Endothelial cell of umbilical vein (primary cell): ENCODE results near the gene PGBD5. TPM values are rescaled to one million over a fixed set of nuclear protein-coding genes. Genes with fewer than 3 reads are reported as not detected.

Source experiments
- BruUV-seq: library from RNA; stranded (reverse); fragments of 400-500 nt; replicated peaks from 2 replicates; lab custom pipeline; 2021; lab: Mats Ljungman, UMichigan
- CTCF ChIA-PET: fragments of 300-600, 350-600 bp; sonication (Branson Sonifier 250); formaldehyde crosslinking; loops from one replicate; lab custom pipeline; 2021; ENCODE audit warnings: antibody characterized with exemption, inconsistent platforms; lab: Charles Lee
- POLR2A ChIA-PET: fragments of 300-600, 350-600 bp; sonication (Branson Sonifier 250); formaldehyde crosslinking; loops from one replicate; lab custom pipeline; 2021; ENCODE audit warnings: antibody characterized with exemption, inconsistent platforms; lab: Charles Lee
- DNase-seq: peaks from one replicate; pipeline ENCODE4 v3.0.0-alpha.2; 2011; ENCODE audit warnings: low read depth, low spot score
- FAIRE-seq: peaks from 2 replicates; lab custom pipeline; 2011; peaks lifted over from hg19 to GRCh38; lab: Jason Lieb, UNC
- H2AFZ ChIP-seq: 2 replicates; pipeline ENCODE4 v1.6.0; 2012; ENCODE audit warnings: low read depth, low read length, control low read depth, inconsistent platforms
- H3K27ac ChIP-seq: 2 replicates; pipeline ENCODE4 v1.5.1; 2011; ENCODE audit warnings: low read depth, mild to moderate bottlenecking, control low read depth, low read length, moderate library complexity; ENCODE audit not compliant: insufficient read depth
- H3K27me3 ChIP-seq, 2 experiments: 2 replicates each; pipeline versions ENCODE4 v1.6.0 to v1.6.1; 2011; ENCODE audit warnings: low read length in 2 of 2, mixed read lengths in 1 of 2; ENCODE audit not compliant: control insufficient read depth in 2 of 2, insufficient read depth in 2 of 2
- H3K36me3 ChIP-seq, 2 experiments: 2 replicates in 1 of 2; 3 replicates in 1 of 2; pipeline ENCODE4 v1.5.1; 2011; ENCODE audit warnings: low read length in 2 of 2, mild to moderate bottlenecking in 1 of 2, moderate library complexity in 1 of 2; ENCODE audit not compliant: control insufficient read depth in 2 of 2, insufficient read depth in 2 of 2; ENCODE audit errors: extremely low read depth in 1 of 2
- H3K4me1 ChIP-seq: 3 replicates; pipeline ENCODE4 v1.5.1; 2011; ENCODE audit warnings: mild to moderate bottlenecking, low read length; ENCODE audit not compliant: control insufficient read depth, insufficient read depth; ENCODE audit errors: extremely low read depth
- H3K4me2 ChIP-seq: 2 replicates; pipeline ENCODE4 v1.6.1; 2011; ENCODE audit warnings: low read length, control low read depth, mixed read lengths; ENCODE audit not compliant: insufficient read depth
- H3K4me3 ChIP-seq, 3 experiments: fragments of 200-600 bp in 1 of 3; sonication (generic), shearing (Covaris generic) in 1 of 3; replicated peaks in 1 of 3; 2 replicates each; pipeline ENCODE4 v1.5.1; 2011 to 2016; ENCODE audit warnings: control low read depth in 3 of 3, low read length in 3 of 3, mild to moderate bottlenecking in 2 of 3, inconsistent platforms in 1 of 3, low read depth in 1 of 3, moderate library complexity in 1 of 3; ENCODE audit not compliant: insufficient read depth in 1 of 3
- H3K79me2 ChIP-seq: 2 replicates; pipeline ENCODE4 v1.6.0; 2012; ENCODE audit warnings: low read length, inconsistent platforms; ENCODE audit not compliant: control insufficient read depth, insufficient read depth
- H3K9ac ChIP-seq: replicated peaks from 2 replicates; pipeline ENCODE3; 2011; ENCODE audit warnings: low read length, control low read depth; ENCODE audit not compliant: insufficient read depth; ENCODE audit errors: extremely low read depth
- H3K9me1 ChIP-seq: replicated peaks from 3 replicates; pipeline ENCODE4 v1.6.0; 2011; ENCODE audit warnings: mild to moderate bottlenecking, low read length; ENCODE audit not compliant: control insufficient read depth, insufficient read depth; ENCODE audit errors: extremely low read depth
- H3K9me3 ChIP-seq: replicated peaks from 2 replicates; pipeline ENCODE4 v1.5.1; 2012; ENCODE audit warnings: low read length, inconsistent platforms; ENCODE audit not compliant: control insufficient read depth, insufficient read depth
- H4K20me1 ChIP-seq: replicated peaks from 2 replicates; pipeline ENCODE3; 2011; ENCODE audit warnings: mild to moderate bottlenecking, low read length; ENCODE audit not compliant: control insufficient read depth, insufficient read depth; ENCODE audit errors: extremely low read depth
- CTCF ChIP-seq, 2 donors: IDR thresholded peaks; 1 replicate in 1 of 2; 2 replicates in 1 of 2; pipeline ENCODE4 v1.5.1; 2011; ENCODE audit warnings: low read length in 2 of 2, mild to moderate bottlenecking in 2 of 2, moderate library complexity in 2 of 2, control low read depth in 1 of 2, inconsistent platforms in 1 of 2, low read depth in 1 of 2; ENCODE audit not compliant: insufficient read depth in 1 of 2; ENCODE audit errors: extremely low read depth in 1 of 2
- EZH2 ChIP-seq: IDR thresholded peaks from 2 replicates; pipeline ENCODE4 v1.6.1; 2012; ENCODE audit warnings: borderline replicate concordance, low read depth, mild to moderate bottlenecking, moderate library complexity, low read length, inconsistent platforms; ENCODE audit not compliant: severe bottlenecking
- FOS ChIP-seq: IDR thresholded peaks from 2 replicates; pipeline ENCODE4 v1.6.1; 2011; ENCODE audit warnings: mild to moderate bottlenecking, low read length, moderate library complexity, borderline replicate concordance; ENCODE audit not compliant: insufficient read depth
- GATA2 ChIP-seq: IDR thresholded peaks from 2 replicates; pipeline ENCODE4 v1.7.0; 2011; ENCODE audit warnings: low read depth, mild to moderate bottlenecking, moderate library complexity, mixed read lengths, low read length; ENCODE audit not compliant: insufficient read length, insufficient read depth
- JUN ChIP-seq: IDR thresholded peaks from 2 replicates; pipeline ENCODE4 v1.6.1; 2011; ENCODE audit warnings: borderline replicate concordance, low read depth; ENCODE audit not compliant: insufficient read length, insufficient read depth
- MAX ChIP-seq: IDR thresholded peaks from 2 replicates; pipeline ENCODE4 v1.6.1; 2011; ENCODE audit not compliant: insufficient read depth, insufficient read length
- MYC ChIP-seq: IDR thresholded peaks from one replicate; pipeline ENCODE4 v1.6.1; 2011; ENCODE audit warnings: mild to moderate bottlenecking, low read depth, low read length
- POLR2A ChIP-seq: IDR thresholded peaks from 2 replicates; pipeline ENCODE4 v1.6.1; 2012; ENCODE audit warnings: low read depth, mild to moderate bottlenecking, control low read depth, low read length
- POLR2AphosphoS5 ChIP-seq: IDR thresholded peaks from 2 replicates; pipeline ENCODE4 v1.6.1; 2012; ENCODE audit warnings: low read depth, mild to moderate bottlenecking, control low read depth, low read length, moderate library complexity; ENCODE audit not compliant: insufficient read depth
- dilution Hi-C: fragments of 300-500 bp; cut with MboI; formaldehyde crosslinking; loops from one replicate; pipeline ENCODE4 v1.15.0; 2019; ENCODE audit warnings: low sequenced_read_pairs; ENCODE audit not compliant: extremely low pct_ligation_motif_present
- intact Hi-C: fragments of 100-400 bp; cut with micrococcal nuclease; formaldehyde crosslinking; loops from one replicate; pipeline ENCODE4 v1.10.0; 2022
- polyA plus RNA-seq, 4 experiments: library from polyadenylated mRNA; depleted of rRNA in 3 of 4; stranded (reverse) in 3 of 4; unstranded in 1 of 4; fragments of >200 nt; gene quantifications; 2 replicates each; pipeline versions ENCODE4 v1.2.1 to v1.2.3, GENCODE V29; 2011 to 2012; ENCODE audit warnings: missing spikeins in 1 of 4
- total RNA-seq: library from RNA; stranded (reverse); gene quantifications from 2 replicates; pipeline ENCODE4 v1.2.3, GENCODE V29; 2021

PGBD5 gene
- total and polyA plus RNA-seq, 2 donors (not counting 3 experiments of a cell fraction or from before 2014, with no cell fraction given), result 0.03 TPM; not detected in 1

- no peak overlapping the region for H3K4me3 ChIP-seq
- TF ChIP-seq JUN (no peak), GATA2 (no peak), EZH2 (no peak), FOS (no peak), POLR2A (no peak), MAX (no peak), MYC (no peak), CTCF (IDR thresholded peaks at IDR 0.05; ENCODE audit: extremely low read depth in 1 of 2, insufficient read depth in 1 of 2, low read depth in 1 of 2, low read length in 2 of 2) (no peak), POLR2AphosphoS5 (no peak)
- H3K9me1 ChIP-seq, result no peaks in the 10 kb centered on the region
- POLR2A ChIA-PET, result no interaction called here
- no peaks in the 10 kb centered on the region for H4K20me1 ChIP-seq
- FAIRE-seq (no peak), DNase-seq (no peak)
- H2AFZ ChIP-seq, result no peak overlapping the region
- no peaks in the 10 kb centered on the region for H3K4me1 ChIP-seq
- H3K79me2 ChIP-seq, result no peaks in the 10 kb centered on the region
- dilution Hi-C loops (no loop called here), intact Hi-C loops (no loop called here)
- CTCF ChIA-PET, result no interaction called here
- no peaks in the 10 kb centered on the region for H3K9me3 ChIP-seq
- no peak overlapping the region for H3K9ac ChIP-seq
- no peaks in the 10 kb centered on the region for H3K36me3 ChIP-seq
- no TSS peak for BruUV-seq
- H3K27me3 ChIP-seq, result no peaks in the 10 kb centered on the region
- H3K4me2 ChIP-seq, result no peak overlapping the region
- no peak overlapping the region for H3K27ac ChIP-seq
These were observed 27.3 kb downstream of the PGBD5 start for GRCh38 chr1:230398856-230399255.
